Esophagus squamous epithelium (tissue), 5 donors: ENCODE data around the gene INSYN2A. TPM values are rescaled to one million over a fixed set of nuclear protein-coding genes. Genes with fewer than 3 reads are reported as not detected.

Experiments
- DNase-seq: peaks from one replicate; lab custom pipeline; 2025; lab: John Stamatoyannopoulos, UW
- H3K27ac ChIP-seq, 4 donors: fragments of 200-600 bp; sonication (generic); one replicate each; pipeline ENCODE4 v1.5.1; 2016 to 2019; ENCODE audit warnings: mild to moderate bottlenecking in 1 of 4
- H3K27me3 ChIP-seq, 4 donors: fragments of 200-600 bp; sonication (generic); 1 replicate in 3 of 4; 2 replicates in 1 of 4; pipeline versions ENCODE4 v1.5.1 to v1.6.0; 2017 to 2021; ENCODE audit warnings: antibody characterized with exemption in 1 of 4
- H3K36me3 ChIP-seq, 3 donors: fragments of 200-600 bp; sonication (generic); one replicate each; pipeline ENCODE4 v1.5.1; 2016 to 2019
- H3K4me1 ChIP-seq, 3 donors: fragments of 200-600 bp; sonication (generic); one replicate each; pipeline ENCODE4 v1.5.1; 2017 to 2019
- H3K4me3 ChIP-seq, 4 donors: fragments of 200-600 bp; sonication (generic); 1 replicate in 3 of 4; 2 replicates in 1 of 4; pipeline ENCODE4 v1.5.1; 2016 to 2019; ENCODE audit warnings: mild to moderate bottlenecking in 2 of 4, moderate library complexity in 1 of 4
- H3K9me3 ChIP-seq, 3 donors: fragments of 200-600 bp; sonication (generic); one replicate each; pipeline ENCODE4 v1.5.1; 2016 to 2019
- CTCF ChIP-seq, 6 experiments: fragments of 450-650 bp in 4 of 6; fragments of 200-600 bp in 2 of 6; sonication (generic) in 2 of 6; IDR thresholded peaks; one replicate each; pipeline ENCODE4 v1.5.1; 2016 to 2019; ENCODE audit warnings: antibody characterized with exemption in 6 of 6, mild to moderate bottlenecking in 4 of 6, moderate library complexity in 4 of 6
- POLR2A ChIP-seq, 4 donors: fragments of 450-650 bp; IDR thresholded peaks; one replicate each; pipeline ENCODE4 v1.6.1; 2017; ENCODE audit warnings: antibody characterized with exemption in 4 of 4, mild to moderate bottlenecking in 4 of 4, moderate library complexity in 3 of 4
- WGBS, 2 donors: methylation state at CpG; one replicate each; pipeline ENCODE4 v1.1.5; 2018; 5-methylcytosine and 5-hydroxymethylcytosine counted together
- intact Hi-C: fragments of 100-400 bp; cut with DNase I; formaldehyde crosslinking; loops from one replicate; pipeline ENCODE4 v1.15.0; 2022
- total RNA-seq, 4 donors: library from RNA; depleted of rRNA; stranded (reverse); fragments of >200 nt; gene quantifications; one replicate each; pipeline ENCODE4 v1.1.0, GENCODE V29; 2016
- donor health status: DM: yes; HTN: yes; CAD: no.

INSYN2A gene
- total RNA-seq, 4 donors from 2014 or later = 0.19 TPM; not detected in 3

GRCh38 chr10:127221281-127221680, 24.9 kb upstream of the INSYN2A start:
- no peaks in the 10 kb centered on the region for H3K4me1 ChIP-seq
- H3K27ac ChIP-seq = no peak overlapping the region
- H3K27me3 ChIP-seq = no peaks in the 10 kb centered on the region
- TF ChIP-seq POLR2A (IDR thresholded peaks at IDR 0.05) (no peak), CTCF (IDR thresholded peaks at IDR 0.05) (no peak)
- intact Hi-C loops = no loop called here
- DNase-seq = no peak
- 79 to 82% methylated on average over 3 of the region's 3 CpGs for WGBS, 2 donors
- no peak overlapping the region for H3K4me3 ChIP-seq
- H3K9me3 ChIP-seq = no peaks in the 10 kb centered on the region
- H3K36me3 ChIP-seq = no peaks in the 10 kb centered on the region

DNA sequence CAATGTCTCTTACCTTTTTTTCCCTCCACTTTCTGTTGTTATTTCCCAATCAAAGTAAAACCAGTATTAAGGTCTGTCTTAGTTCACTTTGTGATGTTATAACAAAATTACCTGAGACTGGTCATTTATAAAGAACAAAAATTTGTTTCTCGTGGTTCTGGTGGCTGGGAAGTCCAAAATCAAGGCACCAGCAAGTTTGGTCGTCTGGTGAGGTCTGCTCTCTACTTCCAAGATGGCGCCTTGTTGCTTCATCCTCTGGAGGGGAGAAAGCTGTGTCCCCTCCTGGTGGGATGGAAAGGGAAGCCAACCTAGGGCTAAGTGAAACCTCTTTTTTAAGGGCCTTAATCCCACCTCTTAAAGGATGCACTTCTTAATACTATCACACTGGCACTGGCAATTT, 22.3 kb upstream of the INSYN2A start:
- Histone ChIP-seq H3K4me1 (no peaks in the 10 kb centered on the region), H3K36me3 (no peaks in the 10 kb centered on the region), H3K27me3 (no peaks in the 10 kb centered on the region), H3K4me3 (no peak overlapping the region), H3K9me3 (no peaks in the 10 kb centered on the region), H3K27ac (no peak overlapping the region)
- 86 to 90% methylated on average over 3 of the region's 3 CpGs for WGBS, 2 donors
- intact Hi-C loops = no loop called here
- TF ChIP-seq POLR2A (IDR thresholded peaks at IDR 0.05) = no peak
- no peak for TF ChIP-seq CTCF (IDR thresholded peaks at IDR 0.05)
- DNase-seq = no peak

DNA sequence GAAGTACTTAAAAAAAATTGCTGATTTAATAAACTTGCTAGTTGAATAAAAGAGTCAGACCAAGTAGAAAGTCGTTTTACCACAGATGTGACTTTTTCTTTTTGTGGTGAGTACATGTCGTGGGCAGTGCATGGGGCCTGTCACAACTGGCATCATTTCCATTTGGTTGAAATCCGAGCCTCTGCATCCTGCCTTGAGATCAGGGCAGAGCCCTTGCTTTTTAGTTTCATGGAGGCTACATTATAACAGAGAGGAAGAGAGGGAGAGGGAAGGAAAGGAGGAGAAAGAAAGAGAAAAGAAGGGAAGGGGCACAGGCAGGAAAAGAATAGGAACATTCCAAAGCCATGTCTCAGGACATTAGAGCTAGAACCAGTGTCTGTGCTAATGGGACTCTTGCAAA, 20.4 kb upstream of the INSYN2A start:
- TF ChIP-seq POLR2A (IDR thresholded peaks at IDR 0.05) = no peak
- no peak for TF ChIP-seq CTCF (IDR thresholded peaks at IDR 0.05)
- DNase-seq = no peak

DNA sequence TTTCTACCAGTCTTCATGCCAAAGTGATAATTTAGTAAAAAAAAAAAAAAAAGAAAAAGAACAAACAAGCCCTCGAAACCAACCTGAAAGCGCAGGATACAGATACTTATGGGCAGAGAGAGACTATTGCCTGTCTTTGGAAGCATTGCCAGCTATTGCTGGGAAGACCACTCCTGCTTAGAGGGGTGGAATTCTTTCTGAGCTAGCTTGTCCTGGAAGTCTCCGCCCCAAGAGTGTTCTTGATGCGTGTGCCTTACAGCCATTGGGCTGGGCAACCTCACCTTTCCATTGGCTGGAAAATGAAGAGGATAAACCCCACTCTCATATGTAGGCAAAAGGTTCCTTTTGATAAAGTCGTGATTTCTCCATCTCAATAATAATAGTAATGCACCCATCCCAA, 19.9 kb upstream of the INSYN2A start:
- no peak for DNase-seq
- no peaks in the 10 kb centered on the region for H3K27me3 ChIP-seq
- H3K4me1 ChIP-seq = no peaks in the 10 kb centered on the region
- 87 to 90% methylated on average over 5 of the region's 5 CpGs for WGBS, 2 donors
- TF ChIP-seq POLR2A (IDR thresholded peaks at IDR 0.05) (no peak), CTCF (IDR thresholded peaks at IDR 0.05) (no peak)
- no peak overlapping the region for H3K27ac ChIP-seq
- H3K4me3 ChIP-seq = no peak overlapping the region
- H3K36me3 ChIP-seq = peaks cover 0 to 5% (median 0%) of the 10 kb centered on the region in 3 donors
- no peaks in the 10 kb centered on the region for H3K9me3 ChIP-seq
- intact Hi-C loops = no loop called here

More for the DNA sequence above, 20.4 kb upstream of the INSYN2A start:
- no peak overlapping the region for H3K27ac ChIP-seq
- intact Hi-C loops = no loop called here
- H3K36me3 ChIP-seq = peaks cover 0 to 1% (median 0%) of the 10 kb centered on the region in 3 donors
- H3K27me3 ChIP-seq = no peaks in the 10 kb centered on the region
- no peak overlapping the region for H3K4me3 ChIP-seq
- WGBS, 2 donors = 40 to 42% methylated on average over 3 of the region's 3 CpGs
- H3K9me3 ChIP-seq = no peaks in the 10 kb centered on the region
- H3K4me1 ChIP-seq = no peaks in the 10 kb centered on the region

GRCh38 chr10:127215866-127216265, 19.5 kb upstream of the INSYN2A start:
- Histone ChIP-seq H3K4me1 (no peaks in the 10 kb centered on the region), H3K27me3 (no peaks in the 10 kb centered on the region), H3K9me3 (no peaks in the 10 kb centered on the region), H3K36me3 (peaks cover 0 to 5% (median 0%) of the 10 kb centered on the region in 3 donors), H3K4me3 (no peak overlapping the region), H3K27ac (no peak overlapping the region)
- no peak for DNase-seq
- WGBS, 2 donors = 59 to 79% methylated on average over 4 of the region's 4 CpGs
- TF ChIP-seq POLR2A (IDR thresholded peaks at IDR 0.05) (no peak), CTCF (IDR thresholded peaks at IDR 0.05) (no peak)
- intact Hi-C loops = no loop called here
